Muscle of back (tissue), 11 donors: ENCODE results near the gene MRPL10. TPM values are rescaled to one million over a fixed set of nuclear protein-coding genes. Genes with fewer than 3 reads are reported as not detected.

ENCODE experiments used
- DNase-seq, 3 donors: peaks; one replicate each; pipeline versions ENCODE4 v3.0.0 to v3.0.0-alpha.2; 2013
- polyA plus RNA-seq, 10 donors: library from polyadenylated mRNA; unstranded; fragments of 120-200 nt; gene quantifications; one replicate each; pipeline ENCODE4 v1.2.1, GENCODE V29; 2013; ENCODE audit not compliant: insufficient read length in 10 of 10

MRPL10 gene
- polyA plus RNA-seq, 10 donors, result 42.9 to 58.5 (median 52.7) TPM

DNA sequence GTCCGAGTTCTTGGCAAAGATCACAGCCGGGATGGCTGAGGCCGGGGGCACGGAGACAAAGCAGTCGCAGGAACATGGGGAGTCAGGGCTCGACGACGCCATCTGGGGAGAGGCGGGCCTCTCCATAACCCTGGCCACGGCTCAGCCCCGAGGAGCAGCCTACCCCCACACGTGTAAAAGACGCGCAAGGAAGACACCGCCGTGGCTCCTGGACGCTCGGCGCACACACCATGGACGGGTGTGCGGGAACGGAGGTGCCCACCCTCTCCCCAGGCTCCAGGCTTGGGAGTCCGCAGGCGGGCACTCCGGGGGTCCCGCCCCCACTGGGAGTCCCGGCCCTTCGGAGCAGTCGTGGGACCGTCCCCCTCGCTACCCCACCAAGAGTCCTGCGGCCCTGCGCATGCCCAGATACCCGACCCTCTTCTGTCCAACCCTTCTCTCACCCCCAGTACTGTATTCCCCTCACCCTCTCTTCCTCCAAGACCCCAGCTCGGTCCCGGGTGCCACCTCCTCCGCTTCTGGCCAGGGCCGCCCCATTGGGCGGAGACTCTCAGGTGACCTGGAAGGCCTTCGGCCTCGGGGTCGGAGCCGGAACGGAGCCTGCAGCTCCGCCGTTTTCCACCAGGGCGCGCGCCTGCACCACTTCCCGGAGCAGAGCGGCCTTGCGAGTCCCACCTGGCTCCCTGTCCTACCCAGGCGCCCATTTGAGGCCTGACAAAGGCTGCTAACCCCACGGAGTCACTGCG, 9.6 kb upstream of the MRPL10 start, which contains the start of gene SCRN2:
TSS of gene SCRN2 (minus strand) at position 532 of the 746 bp plus-strand sequence. CDS start at position 102, 430 bp downstream.
- DNase-seq, result peak; percentile 83 to 96 (median 91)

DNA sequence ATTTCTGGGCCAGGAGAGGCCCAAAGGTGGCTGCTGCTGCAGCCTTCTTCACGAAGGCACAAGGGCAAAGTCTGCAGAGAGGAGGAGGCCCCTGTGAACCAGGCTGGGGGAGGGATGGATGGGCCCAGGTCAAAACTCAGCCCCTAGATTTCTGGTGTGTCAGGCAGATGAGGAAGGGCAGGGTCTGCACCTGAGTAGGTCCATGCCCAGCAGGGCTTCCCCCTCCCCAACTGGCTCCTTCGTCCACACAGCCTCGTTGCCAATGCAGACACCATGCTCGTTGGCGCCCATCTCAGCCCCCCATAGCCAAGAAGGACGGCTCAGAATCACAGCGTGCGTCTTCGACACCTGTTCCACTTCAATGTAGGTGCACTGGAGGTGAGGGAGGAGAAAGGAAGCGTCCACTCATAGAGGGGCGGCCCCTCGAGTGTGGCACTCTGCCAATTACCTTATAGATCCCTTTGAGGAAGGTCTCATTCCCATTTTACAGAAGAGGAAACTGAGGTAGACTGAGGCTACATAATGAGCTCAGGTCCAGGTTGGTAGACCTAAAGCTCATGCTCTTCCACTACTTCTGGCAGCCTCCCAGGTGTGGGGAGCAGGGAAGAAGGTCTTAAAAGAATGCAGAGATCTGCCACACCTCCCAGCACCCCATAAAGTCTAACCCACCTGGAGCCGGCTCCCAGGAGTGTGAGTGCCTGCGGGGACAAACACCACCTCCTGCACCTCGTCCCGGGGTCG, 8.8 kb upstream of the MRPL10 start:
- DNase-seq, result no peak

DNA sequence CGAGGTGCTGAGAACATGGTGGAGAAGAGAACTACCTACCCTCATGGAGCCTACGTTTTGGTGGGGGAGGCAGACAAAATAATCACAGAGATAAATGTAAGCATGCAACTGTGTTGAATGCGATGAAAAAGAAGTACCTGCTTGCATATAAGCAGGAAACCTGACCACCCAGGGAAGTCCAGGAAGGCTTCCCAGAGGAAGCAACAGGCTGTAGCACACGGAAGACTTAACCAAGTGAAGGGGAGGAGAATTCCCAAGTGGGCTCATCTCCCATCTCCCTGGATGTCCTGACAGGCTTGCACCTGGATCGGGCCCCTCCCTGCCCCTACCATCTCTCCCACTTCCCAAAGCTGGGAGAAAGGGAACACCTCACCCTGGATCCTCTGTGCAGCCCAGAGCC, 7.7 kb upstream of the MRPL10 start:
- no peak for DNase-seq

DNA sequence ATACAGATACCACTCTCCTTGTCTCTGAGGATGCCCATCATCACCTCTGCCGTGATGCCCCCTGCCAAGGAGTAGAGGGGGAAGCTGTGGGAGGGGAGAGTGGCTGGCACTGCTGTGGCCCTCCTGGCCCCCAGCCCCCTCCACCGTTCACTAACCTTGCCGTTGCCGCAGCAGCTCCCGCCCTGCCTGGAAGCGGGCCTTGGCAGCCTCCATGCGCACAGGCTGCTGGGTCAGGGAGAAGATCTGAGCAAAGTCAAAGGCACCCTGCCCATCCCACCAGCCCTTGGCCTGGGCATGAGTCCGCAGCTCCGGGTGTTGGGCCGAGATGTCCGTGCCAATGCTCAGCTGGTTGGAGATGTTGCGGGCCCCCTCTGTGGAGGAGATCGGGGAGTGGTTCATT, 7.3 kb upstream of the MRPL10 start:
- no peak for DNase-seq

DNA sequence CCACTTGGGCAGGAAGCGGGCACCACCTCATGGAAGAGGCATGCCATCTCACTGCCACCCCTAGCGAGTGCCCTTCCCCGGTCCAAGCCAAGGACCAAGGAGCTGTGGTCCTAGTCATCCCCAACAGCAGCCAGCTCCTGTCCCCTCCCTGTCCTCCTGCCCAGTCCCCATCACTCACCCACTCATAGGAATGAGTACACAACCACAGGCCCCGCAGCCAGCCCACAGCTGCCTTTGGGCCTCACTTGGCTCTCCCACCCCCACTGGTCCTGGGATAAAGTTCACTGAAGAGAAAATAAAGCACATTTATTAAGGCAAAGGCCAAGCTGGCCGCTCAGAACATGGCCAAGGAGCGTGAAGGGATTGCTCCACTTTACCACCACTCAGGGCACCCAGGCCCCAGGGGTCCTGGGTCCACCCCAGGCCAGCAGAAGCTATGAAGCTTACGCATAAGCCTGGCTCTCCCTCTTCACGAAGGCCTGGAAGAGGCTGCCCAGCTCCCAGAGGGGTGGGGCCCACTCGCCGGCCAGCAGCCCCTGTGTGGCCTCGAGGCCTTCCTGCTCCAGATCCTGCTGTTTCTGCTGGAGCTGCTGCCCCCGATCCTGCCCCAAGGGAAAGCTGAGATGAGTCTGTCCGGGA, 6.2 kb upstream of the MRPL10 start:
- peak in 1 of 3 donors; percentile 31 for DNase-seq

DNA sequence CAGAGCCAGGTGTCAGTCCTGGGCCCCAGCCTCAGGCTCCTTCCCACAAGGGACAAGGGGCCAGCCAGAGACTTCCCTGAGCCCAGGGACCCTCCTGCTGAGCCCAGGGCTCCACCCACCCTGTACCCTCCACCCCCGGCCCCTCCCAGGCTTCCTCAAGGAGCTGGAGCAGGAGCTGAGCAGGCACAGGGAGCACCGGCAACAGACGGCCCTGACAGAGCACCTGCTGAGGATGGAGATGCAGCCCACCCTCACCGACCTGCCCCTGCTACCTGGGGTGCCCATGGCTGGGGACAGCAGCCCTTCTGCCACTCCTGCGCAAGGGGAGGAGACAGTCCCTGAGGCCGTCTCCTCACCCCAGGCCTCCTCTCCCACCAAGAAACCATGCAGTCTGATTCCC, 5.3 kb upstream of the MRPL10 start:
- DNase-seq, result no peak

DNA sequence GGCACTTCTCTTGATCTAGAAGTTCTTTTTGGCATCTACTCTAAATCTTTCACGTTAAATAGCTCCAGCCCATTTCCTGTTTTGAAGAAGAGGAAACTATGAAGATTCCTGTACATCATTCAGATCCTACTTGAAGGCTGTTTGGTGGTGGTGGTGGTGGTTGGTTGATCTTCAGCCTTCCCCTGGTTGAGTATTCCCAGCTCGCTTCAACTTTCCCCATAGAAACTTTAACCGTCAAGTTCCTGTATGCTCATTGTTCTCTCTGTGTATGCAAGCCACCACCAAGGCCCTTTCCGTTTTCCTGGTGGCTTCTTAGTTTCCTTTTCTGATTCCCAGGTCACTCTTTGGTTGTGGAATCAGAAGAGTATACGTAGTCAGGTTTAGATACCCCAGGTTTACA, 3.4 kb upstream of the MRPL10 start:
- DNase-seq, result no peak

DNA sequence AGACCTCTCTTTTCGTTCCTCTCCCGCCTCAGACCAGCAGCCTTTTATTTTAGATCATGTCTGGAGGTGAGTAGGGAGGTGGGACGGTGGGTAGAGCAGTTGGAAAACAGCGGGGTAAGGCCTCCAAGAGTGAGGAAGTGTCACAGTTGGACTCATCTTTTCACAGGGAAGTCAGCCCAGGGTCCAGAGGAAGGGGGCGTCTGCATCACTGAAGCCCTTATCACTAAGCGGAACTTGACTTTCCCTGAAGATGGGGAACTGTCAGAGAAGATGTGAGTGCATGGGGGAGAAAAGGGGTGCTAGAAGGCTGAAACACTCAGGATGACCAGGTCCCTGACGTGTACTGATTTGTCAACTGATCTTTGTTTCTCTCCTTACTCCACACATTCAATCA, 590 bp upstream of the MRPL10 start:
- no peak for DNase-seq

DNA sequence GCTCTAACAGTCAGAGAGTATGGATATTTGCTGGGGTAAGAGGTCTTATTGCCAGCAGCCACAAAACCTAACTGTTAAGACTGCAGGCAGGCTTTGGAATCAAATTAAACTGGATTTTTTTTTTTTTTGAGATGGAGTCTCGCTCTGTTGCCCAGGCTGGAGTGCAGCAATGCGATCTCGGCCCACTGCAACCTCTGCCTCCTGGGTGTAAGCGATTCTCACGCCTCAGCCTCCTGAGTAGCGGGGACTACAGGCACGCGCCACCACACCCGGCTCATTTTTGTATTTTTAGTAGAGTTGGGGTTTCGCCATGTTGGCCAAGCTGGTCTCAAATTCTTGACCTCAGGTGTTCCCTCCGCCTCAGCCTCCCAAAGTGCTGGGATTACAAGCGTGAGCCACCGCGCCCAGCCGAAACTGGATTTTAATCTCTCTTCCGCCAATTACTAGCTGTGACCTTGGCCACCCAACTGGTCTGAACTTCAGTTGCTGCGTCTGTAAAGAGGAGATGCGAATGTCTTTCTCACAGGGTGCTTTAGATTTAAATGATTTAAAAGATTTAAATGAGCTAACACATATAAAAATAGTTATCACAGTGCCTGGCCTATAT, 842 bp downstream of the MRPL10 start:
- DNase-seq, result no peak

DNA sequence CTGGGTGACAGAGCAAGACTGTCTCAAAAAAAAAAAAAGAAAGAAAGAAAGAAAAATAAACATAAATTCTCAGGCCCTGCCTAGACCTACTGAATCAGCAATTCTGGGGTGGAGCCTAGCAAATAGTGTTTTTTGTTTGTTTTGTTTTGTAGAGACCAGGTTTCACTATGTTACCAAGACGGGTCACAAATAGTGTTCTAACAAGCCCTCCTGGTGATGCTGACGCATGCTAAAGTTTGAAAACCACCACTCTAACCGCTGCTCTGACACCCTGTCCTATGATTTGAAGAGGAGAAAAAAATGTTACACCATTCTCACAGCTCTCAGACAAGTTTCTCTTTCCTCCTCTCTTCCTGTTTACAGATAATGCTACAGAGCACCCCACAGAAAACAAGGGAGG, 1.5 kb downstream of the MRPL10 start:
- no peak for DNase-seq

DNA sequence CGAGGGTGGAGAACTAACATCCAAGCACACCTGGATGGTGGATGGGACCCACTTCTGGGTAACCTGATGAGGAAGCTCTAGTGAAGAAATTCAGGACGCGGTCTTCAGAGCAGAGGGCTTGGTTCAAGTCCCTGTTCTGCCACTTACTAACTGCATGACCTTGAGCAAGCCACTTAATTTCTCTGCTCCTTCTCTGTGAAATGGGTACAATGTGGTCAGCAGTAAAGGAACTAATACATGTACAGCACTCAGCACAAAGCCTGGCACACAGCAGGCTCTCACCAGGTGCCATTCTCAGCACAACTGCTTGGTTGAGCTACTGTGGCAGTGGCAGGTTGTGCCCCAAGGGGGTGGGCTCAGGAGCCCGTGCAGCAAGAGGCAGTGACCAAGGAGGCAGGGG, 7.8 kb downstream of the MRPL10 start:
- no peak for DNase-seq

DNA sequence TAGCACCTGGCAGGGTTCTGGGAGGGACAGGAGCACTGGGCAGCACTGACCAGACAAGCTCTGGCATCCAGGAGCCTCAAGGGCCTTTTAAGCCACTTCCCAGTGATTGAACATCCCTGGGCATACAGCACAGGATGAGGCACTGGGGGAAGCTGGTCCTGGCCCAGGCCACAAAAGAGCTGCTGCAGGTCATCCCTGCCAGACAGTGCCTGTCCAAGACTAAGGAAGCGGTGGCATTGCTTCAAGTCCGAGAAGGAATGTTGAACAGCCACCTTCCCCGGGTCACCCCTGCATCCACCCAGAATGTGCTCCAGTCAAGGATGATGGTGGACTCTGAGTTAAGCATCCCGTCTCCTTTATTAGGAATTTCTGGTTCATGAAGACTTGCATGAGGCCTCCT, 8.6 kb downstream of the MRPL10 start:
- DNase-seq, result no peak

DNA sequence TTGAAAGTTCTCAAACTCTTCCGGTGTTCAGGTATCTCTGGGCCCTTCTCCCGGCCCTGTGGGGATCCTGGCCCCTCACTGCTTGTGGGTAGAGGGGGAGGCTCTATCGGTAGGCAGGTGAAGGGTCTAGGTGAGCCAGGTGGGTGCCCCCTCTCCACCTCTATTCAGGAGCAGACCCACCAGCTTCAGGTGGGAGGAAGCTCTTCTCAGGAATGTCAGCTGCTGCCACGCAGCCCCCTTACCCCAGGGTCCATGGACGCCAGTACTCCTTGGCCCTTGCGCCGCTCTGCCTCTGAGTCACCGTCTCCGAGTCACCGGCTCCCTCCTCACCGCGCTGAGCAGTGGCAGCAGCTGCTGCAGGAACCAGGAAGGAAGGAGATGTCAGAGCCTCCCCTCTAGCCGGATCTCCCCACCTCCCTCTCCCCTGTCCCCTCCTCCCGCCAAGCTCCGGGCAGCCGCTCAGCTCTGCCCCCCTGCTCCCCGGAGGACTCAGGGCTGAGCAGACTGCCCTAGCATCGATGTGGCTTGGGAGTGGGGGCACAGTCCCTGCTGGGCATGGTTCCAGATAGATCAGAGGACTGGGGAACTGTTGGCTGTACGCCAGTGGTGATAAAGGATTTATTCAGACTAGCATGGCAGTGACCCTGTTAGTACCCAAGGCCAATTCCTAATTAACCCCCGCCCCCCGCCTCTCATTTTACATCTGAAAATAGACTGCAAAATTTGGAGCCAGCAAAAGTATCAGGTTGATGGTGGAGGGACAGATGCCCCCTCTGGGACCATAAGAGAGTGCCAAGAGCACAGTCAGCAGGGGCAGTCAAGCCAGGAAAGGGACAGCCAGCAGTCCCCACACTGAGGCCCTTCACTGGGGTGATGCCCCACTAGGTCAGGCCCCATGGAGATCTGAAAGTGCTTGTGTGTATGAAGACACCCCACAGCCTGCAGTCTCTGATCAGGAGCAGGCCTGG, 9.6 kb downstream of the MRPL10 start, which contains the start of gene OSBPL7:
TSS of gene OSBPL7 (minus strand) at position 371 of the 968 bp plus-strand sequence. CDS start 1,516 bp downstream, outside the sequence.
- DNase-seq, result peak; percentile 82 to 91 (median 84)

DNA sequence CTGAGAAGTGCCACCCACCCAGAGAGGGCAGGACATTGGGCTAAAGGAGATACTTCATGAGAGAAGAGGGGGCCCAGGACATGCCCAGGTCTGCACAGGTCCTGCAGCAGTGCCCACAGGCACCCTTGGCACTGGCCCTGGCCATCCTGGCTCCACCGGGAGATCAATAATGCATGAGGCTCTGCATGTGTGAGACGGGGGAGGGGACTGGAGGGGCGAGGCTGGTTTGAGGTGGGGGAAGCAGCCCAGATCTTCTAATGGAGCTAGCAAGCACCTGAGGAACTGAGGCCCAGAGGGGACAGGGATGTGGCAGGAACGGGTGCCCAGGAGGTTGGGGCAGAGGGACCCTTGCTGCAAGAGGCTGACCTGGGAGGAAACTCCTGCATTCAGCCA, 10.3 kb downstream of the MRPL10 start:
- DNase-seq, result no peak

DNA sequence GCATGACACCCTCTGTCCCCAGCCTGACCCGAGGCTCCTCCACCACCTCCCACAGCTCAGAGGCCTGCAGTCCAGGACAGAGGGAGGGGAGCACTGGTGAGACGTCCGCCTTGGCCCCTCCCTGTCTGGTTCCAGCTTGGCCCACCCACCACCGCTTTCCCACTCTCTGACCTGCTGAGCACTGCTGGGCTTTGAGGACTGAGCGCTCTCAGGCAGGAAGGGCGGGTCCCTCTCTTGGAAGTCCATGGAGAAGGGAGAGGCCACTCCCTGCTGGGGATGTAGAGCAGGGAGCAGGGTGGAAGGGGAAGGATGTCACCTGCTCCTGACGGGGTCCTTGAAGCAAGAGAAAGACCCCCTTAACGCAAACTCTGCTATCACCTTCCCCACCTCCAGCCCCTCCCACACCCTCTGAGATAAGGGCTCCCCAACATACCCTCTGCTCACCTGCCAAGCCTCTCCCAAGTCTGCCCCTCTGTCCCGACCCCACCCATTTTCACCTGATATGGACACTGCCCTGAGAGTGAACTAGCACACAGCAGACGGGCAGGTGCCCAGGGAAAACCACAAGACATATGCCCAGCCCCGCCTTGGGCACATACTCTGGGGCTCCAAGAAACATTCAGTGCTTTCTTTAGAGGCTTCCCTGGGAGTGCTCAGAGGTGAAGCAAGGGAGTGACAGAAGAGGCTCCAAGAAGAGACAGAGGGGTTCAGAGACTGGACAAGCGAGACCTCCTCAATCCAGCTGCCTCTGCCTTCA, 11.1 kb downstream of the MRPL10 start:
- DNase-seq, result no peak

DNA sequence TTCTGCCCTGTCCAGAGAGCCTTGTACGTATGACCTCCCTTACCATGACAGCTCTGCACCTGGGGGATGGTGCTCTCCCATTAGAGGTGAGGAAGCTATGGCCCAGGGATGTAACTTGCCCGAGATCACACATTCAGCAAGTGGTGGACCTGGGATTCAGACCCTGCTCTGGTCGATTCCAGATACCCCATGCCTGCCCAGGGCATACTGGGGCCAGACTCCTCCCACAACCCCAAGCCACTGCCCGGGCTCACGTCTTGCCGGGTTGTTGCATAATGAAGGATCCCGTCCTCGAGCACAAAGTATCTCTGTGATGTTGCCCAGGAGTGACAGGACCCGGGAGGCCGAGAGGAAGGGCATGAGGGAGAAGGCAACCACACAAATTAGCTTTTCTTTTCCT, 11.9 kb downstream of the MRPL10 start:
- DNase-seq, result no peak

DNA sequence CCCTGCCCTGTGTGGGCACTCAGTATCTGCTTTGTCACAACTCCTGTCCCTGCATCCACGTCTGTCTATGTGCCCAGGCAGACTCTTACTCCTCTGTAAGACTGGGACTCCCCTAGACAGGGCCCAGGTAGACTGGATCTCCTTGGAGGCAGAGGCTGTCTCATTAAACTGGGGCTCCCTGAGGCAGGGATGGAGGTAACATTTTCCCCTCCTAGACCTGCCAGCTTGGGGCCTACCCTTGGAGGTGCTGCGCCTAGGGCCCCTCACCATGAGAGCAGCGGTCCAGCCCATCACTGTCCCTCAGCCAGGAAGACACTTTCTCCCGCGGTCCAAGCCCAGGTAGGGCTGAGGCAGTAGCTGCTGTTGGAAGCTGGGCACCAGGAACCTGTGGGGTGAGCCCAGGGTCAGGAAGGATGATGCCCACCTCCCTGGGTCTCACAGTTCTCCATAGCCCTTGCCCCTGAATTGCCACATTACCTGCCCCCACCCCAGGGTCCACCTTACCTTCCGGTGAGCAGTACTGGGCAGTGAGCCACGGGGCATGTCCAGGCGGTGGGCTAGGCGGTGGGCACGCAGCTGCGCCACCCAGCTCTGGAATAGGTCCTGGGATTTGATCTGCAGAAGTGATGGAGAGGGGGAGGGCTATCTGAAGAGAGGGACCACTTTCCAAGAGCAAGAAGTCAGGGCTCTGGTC, 13.2 kb downstream of the MRPL10 start:
- no peak for DNase-seq

DNA sequence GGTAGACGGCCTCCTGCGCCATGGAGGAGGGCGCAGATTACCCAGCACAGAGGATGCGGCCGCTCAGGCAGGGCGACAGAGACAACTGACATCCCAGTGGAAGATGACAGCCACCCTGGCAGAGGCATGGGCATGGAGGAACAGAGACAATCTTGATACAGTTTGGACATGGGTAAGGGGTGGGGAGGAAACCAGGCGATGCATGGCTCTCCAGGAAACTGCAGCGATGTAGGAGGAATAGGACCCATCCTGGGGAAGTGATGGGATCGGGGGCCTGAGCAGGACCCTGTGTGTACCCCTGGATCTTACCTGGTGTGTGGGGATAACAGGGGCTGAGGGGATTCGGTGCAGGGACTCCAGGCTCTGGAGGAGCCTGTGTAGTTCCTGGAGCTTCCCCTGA, 14.4 kb downstream of the MRPL10 start:
- no peak for DNase-seq

DNA sequence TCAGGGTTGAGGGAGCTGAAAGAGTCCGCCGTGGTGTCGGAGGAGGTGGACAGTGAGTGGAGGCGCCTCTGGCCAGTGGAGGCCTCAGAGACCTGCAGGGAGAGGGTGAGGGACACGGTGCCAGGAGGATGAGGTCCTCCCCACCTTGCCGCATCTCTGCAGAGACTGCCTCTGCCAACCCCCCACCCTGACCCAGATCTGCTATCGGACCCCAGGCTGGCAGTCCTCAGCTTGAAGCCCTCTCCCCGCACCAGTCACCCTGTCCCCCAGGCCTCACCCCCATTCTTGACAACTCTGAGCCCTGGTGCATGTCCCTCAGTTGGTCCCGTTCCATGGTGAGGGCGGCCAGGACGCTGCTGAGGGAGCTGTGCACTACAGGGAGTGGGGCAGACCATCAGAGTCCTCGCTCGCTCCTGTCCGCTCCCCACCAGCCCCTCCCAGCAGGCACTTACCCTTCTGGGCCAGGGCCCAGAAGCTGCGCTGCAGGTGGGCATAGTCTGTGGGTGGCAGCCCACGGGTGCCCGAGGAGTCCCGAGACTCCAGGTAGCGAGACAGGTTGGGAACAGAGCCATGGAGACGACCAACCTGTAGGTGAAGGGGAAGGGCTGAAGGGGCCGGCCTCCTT, 15.1 kb downstream of the MRPL10 start:
- no peak for DNase-seq
